Measurements from ENCODE around the gene ZHX3. TPM values are rescaled to one million over a fixed set of nuclear protein-coding genes. Genes with fewer than 3 reads are reported as not detected.

Gene ZHX3
- total and polyA plus RNA-seq, 9 donors, result 5.7 to 11.4 (median 7.8) TPM

DNA sequence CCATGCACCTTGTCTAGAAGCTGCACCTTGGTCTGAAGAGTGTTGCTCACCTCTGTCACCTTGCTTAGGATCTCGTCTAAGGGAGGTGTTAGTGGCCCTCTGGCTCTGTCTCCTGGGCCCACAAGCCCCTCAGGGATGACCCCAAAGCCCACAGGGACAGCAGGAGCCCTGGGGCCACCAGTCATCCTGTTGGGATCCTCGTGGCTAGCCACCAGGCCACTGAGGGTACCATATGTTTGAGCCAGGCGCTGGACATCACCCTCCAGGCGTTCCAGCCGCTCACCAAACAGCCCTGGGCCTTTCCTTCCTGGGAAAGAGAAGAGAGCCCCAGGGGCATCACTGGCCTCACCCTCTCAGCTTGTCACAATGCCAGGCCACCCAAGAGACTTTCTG lies 45.2 kb upstream of the ZHX3 start:
- Histone ChIP-seq H3K4me1 (ENCODE audit: control insufficient read depth, insufficient read depth, low read length) (peaks cover 69% of the 10 kb centered on the region), H3K36me3 (ENCODE audit: control insufficient read depth, insufficient read depth, low read length) (peaks cover 17% of the 10 kb centered on the region), H3K27ac (ENCODE audit: low read length) (no peak overlapping the region), H3K27me3 (ENCODE audit: control insufficient read depth, insufficient read depth, low read length) (peaks cover 26% of the 10 kb centered on the region), H3K9me3 (replicated peaks; ENCODE audit: control insufficient read depth, low read depth, low read length) (no peaks in the 10 kb centered on the region), H3K4me3 (ENCODE audit: low read length) (no peak overlapping the region)
- no peak for DNase-seq
- WGBS (ENCODE audit: insufficient coverage), result 86% methylated on average over 5 of the region's 5 CpGs

DNA sequence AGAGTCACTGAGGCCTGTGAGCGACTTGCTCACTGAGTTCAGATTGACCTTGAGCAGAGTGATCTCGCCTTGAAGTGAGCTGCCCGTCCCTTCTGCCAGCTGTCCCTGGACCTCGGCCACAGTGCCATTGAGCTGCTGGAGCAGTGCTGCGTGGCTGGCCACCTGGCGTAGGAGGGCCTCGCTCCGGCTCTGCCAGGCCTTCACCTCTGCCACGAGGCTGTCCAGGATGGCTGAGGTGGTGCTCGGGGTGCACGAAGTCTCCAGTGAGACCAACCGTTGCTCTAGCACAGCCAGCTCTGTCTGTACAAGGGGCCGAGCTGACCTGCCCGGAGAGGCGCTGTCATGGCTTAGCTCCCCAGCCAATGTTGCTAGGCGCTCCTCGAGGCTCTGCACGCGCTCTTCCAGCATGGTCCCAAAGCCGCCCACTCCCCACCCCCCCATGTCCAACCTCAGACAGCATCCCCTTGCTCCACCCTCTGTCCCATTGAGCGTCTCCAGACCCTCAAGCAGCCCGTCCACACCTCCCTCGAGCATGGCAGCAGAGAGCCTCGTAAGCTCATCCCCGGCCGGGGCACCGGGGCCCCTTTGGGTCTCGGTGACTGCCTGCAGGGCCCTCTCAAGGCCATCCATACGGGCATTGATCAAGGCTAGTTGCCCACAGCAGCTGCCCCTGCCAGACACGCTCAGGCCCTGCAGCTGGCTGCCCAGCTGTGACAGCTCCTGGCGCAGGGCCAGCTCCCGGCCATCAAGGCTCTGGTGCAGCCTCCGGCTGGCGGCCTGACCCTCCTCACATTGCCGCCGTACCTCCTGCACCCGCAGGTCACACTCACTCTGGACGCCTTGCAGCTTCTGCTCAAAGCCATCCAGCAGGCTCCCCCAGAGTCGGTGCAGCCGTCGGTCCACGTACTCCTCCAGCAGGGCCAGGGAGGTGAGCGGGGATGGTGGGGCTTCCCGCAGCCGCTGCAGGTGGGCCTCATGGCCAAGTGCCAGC lies 44.5 kb upstream of the ZHX3 start:
- DNase-seq, result no peak
- no peak overlapping the region for H3K4me3 ChIP-seq (ENCODE audit: low read length)
- peaks cover 17% of the 10 kb centered on the region for H3K36me3 ChIP-seq (ENCODE audit: control insufficient read depth, insufficient read depth, low read length)
- 74% methylated on average over 44 of the region's 45 CpGs for WGBS (ENCODE audit: insufficient coverage)
- H3K4me1 ChIP-seq (ENCODE audit: control insufficient read depth, insufficient read depth, low read length), result peaks cover 71% of the 10 kb centered on the region
- H3K27me3 ChIP-seq (ENCODE audit: control insufficient read depth, insufficient read depth, low read length), result peaks cover 19% of the 10 kb centered on the region
- H3K27ac ChIP-seq (ENCODE audit: low read length), result peak overlapping the region; percentile 20
- no peaks in the 10 kb centered on the region for H3K9me3 ChIP-seq (replicated peaks; ENCODE audit: control insufficient read depth, low read depth, low read length)

DNA sequence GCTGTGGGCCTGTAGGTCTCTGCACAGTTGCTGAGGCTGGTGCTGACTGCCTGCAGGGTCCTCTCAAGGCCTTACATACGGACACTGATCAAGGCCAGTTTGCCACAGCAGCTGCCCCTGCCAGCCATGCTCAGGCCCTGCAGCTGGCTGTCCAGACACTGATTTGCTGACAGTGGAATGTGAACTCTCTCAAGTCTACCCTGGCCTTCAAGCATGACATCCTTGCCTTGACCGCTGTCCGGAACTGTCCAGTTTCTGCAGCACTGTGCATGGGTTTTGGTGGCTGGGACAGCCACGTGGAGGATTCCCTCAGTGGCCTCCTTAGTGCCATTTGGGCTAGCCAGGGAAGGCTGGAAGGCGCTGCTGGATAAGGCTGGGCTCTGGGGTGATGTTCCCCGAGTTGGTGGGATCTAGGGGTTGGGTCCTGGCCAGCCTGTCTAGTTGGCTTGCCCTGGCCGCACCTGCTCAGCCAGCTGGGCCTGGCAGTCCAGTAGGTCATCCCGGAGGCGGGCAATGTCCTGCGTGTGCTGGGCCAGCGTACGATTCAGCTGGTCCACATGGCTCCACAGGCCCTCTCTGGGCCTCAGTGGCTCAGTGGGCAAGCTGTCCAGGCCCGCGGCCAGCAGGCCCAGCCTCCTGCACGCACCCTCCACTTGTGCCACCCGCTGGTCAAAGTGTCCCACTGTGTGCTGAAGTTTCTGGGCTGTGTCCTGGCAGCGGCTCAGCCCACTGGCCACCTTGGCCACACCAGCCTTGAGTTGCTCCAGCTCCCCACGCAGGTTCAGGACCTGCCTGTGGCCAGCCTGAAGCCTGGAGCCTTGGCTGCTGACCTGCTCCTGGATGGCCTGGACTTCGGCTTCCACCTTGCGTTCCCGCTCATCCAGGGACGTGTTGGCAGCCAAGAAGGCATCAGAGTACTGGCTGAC lies 43.6 kb upstream of the ZHX3 start:
- 80% methylated on average over 22 of the region's 22 CpGs for WGBS (ENCODE audit: insufficient coverage)
- Histone ChIP-seq H3K27me3 (ENCODE audit: control insufficient read depth, insufficient read depth, low read length) (peaks cover 16% of the 10 kb centered on the region), H3K27ac (ENCODE audit: low read length) (peak overlapping the region; percentile 51), H3K36me3 (ENCODE audit: control insufficient read depth, insufficient read depth, low read length) (peaks cover 17% of the 10 kb centered on the region), H3K4me3 (ENCODE audit: low read length) (no peak overlapping the region), H3K9me3 (replicated peaks; ENCODE audit: control insufficient read depth, low read depth, low read length) (no peaks in the 10 kb centered on the region), H3K4me1 (ENCODE audit: control insufficient read depth, insufficient read depth, low read length) (peaks cover 68% of the 10 kb centered on the region)
- DNase-seq, result peak; percentile 81

DNA sequence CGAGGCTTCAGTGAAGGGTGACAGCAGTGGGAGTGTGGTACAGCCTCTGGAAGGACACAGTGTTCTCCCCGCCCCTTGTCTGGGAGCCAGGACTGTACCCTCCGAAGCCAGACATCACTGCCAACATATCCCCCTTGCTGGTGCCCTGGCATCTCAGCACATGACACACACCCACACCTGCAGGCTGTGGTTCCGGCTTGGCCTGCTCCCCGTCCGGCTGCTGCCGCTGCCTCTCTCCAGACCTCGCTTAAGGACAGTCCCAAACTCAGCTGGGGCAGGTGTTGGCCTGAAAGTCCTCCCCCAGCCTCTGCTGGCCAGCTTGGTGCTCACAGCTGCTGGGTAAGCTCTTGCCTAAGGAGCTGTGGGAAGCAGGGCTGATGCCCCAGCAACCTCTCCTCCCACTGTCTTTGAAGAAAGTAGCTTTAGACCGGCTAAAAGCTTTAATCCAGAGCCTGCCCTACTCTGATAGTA lies 42.0 kb upstream of the ZHX3 start:
- peaks cover under 1% of the 10 kb centered on the region for H3K27me3 ChIP-seq (ENCODE audit: control insufficient read depth, insufficient read depth, low read length)
- H3K9me3 ChIP-seq (replicated peaks; ENCODE audit: control insufficient read depth, low read depth, low read length), result no peaks in the 10 kb centered on the region
- H3K4me1 ChIP-seq (ENCODE audit: control insufficient read depth, insufficient read depth, low read length), result peaks cover 54% of the 10 kb centered on the region
- 70% methylated on average over 7 of the region's 9 CpGs for WGBS (ENCODE audit: insufficient coverage)
- H3K4me3 ChIP-seq (ENCODE audit: low read length), result no peak overlapping the region
- H3K27ac ChIP-seq (ENCODE audit: low read length), result no peak overlapping the region
- peak; percentile 61 for DNase-seq
- H3K36me3 ChIP-seq (ENCODE audit: control insufficient read depth, insufficient read depth, low read length), result peaks cover 17% of the 10 kb centered on the region

DNA sequence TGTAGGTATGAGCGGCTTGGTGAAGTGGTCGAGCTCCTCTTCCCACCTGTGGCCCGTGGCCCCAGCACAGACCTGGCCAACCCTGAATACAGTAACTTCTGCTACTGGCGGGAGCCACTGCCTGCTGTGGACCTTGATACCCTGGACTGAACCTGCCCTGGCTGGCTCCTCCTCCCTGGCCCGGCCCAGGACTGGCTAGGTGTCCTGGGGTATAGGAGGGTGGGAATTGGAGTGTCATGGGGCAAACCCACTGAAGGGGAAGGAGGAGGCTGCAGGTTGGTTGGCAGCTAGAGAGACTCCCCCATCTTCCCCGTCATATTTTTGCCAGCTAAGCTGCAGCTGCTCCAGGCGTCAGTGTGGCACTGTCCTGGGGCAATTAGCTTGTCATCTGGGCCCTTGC lies 41.2 kb upstream of the ZHX3 start:
- no peak for DNase-seq
- Histone ChIP-seq H3K36me3 (ENCODE audit: control insufficient read depth, insufficient read depth, low read length) (peaks cover 9% of the 10 kb centered on the region), H3K4me1 (ENCODE audit: control insufficient read depth, insufficient read depth, low read length) (peaks cover 54% of the 10 kb centered on the region), H3K4me3 (ENCODE audit: low read length) (no peak overlapping the region), H3K27me3 (ENCODE audit: control insufficient read depth, insufficient read depth, low read length) (no peaks in the 10 kb centered on the region), H3K27ac (ENCODE audit: low read length) (no peak overlapping the region), H3K9me3 (replicated peaks; ENCODE audit: control insufficient read depth, low read depth, low read length) (no peaks in the 10 kb centered on the region)
- WGBS (ENCODE audit: insufficient coverage), result 100% methylated on average over 2 of the region's 7 CpGs

DNA sequence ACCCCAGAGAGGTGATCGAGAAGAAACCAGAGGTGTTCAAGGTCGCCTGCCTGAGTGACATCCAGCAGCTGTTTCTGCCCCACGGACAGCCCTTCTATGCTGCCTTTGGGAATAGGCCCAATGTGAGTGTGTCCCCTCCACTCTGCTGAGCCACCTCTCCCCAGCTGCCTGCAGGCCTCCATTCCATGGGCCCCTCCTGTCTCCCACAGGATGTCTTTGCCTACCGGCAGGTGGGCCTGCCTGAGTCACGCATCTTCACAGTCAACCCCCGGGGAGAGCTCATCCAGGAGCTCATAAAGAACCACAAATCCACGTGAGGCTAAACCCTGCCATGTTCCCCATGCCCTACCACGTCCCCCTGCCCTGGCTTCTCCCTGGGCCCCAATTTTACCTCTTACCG lies 40.7 kb upstream of the ZHX3 start:
- no peak overlapping the region for H3K27ac ChIP-seq (ENCODE audit: low read length)
- 75% methylated on average over 9 of the region's 9 CpGs for WGBS (ENCODE audit: insufficient coverage)
- no peak overlapping the region for H3K4me3 ChIP-seq (ENCODE audit: low read length)
- peaks cover 5% of the 10 kb centered on the region for H3K36me3 ChIP-seq (ENCODE audit: control insufficient read depth, insufficient read depth, low read length)
- DNase-seq, result no peak
- no peaks in the 10 kb centered on the region for H3K9me3 ChIP-seq (replicated peaks; ENCODE audit: control insufficient read depth, low read depth, low read length)
- H3K27me3 ChIP-seq (ENCODE audit: control insufficient read depth, insufficient read depth, low read length), result no peaks in the 10 kb centered on the region
- H3K4me1 ChIP-seq (ENCODE audit: control insufficient read depth, insufficient read depth, low read length), result peaks cover 54% of the 10 kb centered on the region

DNA sequence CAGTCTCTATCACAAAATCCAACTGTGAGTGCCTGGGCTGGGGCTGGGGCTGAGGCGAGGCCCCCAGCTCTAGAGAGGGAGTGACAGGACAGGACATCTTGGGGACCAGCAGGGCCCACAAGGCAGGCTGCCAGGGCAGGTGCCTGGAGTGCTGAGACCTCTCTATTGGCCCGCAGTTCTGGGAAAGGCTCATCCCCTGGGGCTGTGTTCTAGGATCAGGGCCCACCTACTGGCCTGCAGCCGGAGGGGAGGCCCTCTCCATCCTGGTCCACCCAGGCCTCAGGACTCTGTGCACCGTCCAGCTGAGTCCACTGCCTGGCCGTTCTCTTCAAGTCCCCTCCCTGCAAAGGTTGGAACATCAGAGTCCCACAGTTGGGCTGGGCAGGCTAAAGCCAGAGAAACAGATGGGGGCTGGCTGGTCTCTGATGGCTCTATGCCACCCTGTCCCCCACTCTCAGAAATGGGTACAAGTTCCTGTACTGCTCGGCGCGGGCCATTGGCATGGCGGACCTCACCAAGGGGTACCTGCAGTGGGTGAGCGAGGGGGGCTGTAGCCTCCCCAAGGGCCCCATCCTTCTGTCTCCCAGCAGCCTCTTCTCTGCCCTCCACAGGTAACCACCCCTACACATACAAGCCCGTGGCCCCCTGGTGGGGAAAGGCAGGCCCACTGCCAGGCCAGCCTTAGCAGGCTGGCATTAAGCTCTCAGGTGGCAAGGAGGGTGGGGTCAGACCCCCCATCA lies 40.1 kb upstream of the ZHX3 start:
- WGBS (ENCODE audit: insufficient coverage), result 40% methylated on average over 6 of the region's 11 CpGs
- DNase-seq, result peak; percentile 61

DNA sequence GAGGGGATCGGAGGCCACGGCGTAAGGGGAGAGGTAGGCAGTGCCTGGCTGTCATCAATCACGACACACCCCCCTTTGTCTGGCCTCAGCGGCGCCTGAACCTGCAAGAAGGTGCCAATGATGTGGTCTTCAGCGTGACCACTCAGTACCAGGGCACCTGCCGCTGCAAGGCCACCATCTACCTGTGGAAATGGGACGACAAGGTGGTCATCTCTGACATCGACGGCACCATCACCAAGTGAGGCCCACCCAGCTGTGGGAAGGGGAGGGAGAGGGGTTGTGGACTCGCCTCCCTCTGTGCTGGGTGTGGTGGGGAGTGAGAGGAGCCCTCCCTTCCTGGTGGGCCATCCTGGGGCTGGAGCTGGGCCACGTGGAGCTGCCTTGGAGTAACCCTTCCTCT lies 39.4 kb upstream of the ZHX3 start:
- 89% methylated on average over 8 of the region's 13 CpGs for WGBS (ENCODE audit: insufficient coverage)
- H3K36me3 ChIP-seq (ENCODE audit: control insufficient read depth, insufficient read depth, low read length), result no peaks in the 10 kb centered on the region
- no peaks in the 10 kb centered on the region for H3K9me3 ChIP-seq (replicated peaks; ENCODE audit: control insufficient read depth, low read depth, low read length)
- H3K4me1 ChIP-seq (ENCODE audit: control insufficient read depth, insufficient read depth, low read length), result peaks cover 45% of the 10 kb centered on the region
- no peak for DNase-seq
- no peaks in the 10 kb centered on the region for H3K27me3 ChIP-seq (ENCODE audit: control insufficient read depth, insufficient read depth, low read length)
- H3K27ac ChIP-seq (ENCODE audit: low read length), result no peak overlapping the region
- no peak overlapping the region for H3K4me3 ChIP-seq (ENCODE audit: low read length)

More for the DNA sequence above, 40.1 kb upstream of the ZHX3 start:
- no peaks in the 10 kb centered on the region for H3K27me3 ChIP-seq (ENCODE audit: control insufficient read depth, insufficient read depth, low read length)
- H3K4me3 ChIP-seq (ENCODE audit: low read length), result no peak overlapping the region
- peaks cover 1% of the 10 kb centered on the region for H3K36me3 ChIP-seq (ENCODE audit: control insufficient read depth, insufficient read depth, low read length)
- no peak overlapping the region for H3K27ac ChIP-seq (ENCODE audit: low read length)
- no peaks in the 10 kb centered on the region for H3K9me3 ChIP-seq (replicated peaks; ENCODE audit: control insufficient read depth, low read depth, low read length)
- H3K4me1 ChIP-seq (ENCODE audit: control insufficient read depth, insufficient read depth, low read length), result peaks cover 51% of the 10 kb centered on the region

DNA sequence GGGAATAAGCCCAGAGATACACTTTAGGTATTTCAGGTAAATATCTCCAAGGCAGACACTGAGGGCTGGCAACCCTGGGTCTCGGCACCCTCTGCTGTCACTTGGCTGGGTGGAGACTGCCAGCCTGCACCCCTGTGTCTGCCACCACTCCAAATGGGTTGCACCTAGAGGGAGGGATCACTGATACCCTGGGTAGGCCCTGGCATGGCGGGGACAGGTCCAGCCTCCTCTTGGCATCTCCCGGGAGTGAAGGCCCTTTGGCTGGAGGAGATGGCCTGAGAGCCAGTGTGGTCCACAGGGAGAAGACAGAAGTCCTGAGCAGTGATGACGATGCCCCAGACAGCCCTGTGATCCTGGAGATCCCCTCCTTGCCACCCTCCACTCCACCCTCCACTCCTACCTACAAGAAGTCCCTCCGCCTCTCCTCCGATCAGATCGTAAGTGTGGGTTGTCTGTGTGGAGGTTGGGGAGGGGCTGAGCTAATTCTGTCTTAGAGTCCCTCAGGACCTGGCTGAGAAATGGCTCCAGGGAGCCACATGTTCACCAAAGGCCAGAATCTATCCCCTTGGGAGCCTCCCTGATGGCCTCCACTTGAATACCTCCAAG lies 38.2 kb upstream of the ZHX3 start:
- H3K4me1 ChIP-seq (ENCODE audit: control insufficient read depth, insufficient read depth, low read length), result peaks cover 33% of the 10 kb centered on the region
- H3K4me3 ChIP-seq (ENCODE audit: low read length), result no peak overlapping the region
- H3K9me3 ChIP-seq (replicated peaks; ENCODE audit: control insufficient read depth, low read depth, low read length), result no peaks in the 10 kb centered on the region
- H3K27me3 ChIP-seq (ENCODE audit: control insufficient read depth, insufficient read depth, low read length), result no peaks in the 10 kb centered on the region
- no peak for DNase-seq
- no CpG with 5 or more reads among the region's 7 CpGs for WGBS (ENCODE audit: insufficient coverage)
- H3K27ac ChIP-seq (ENCODE audit: low read length), result no peak overlapping the region
- no peaks in the 10 kb centered on the region for H3K36me3 ChIP-seq (ENCODE audit: control insufficient read depth, insufficient read depth, low read length)

Data from muscle of leg (tissue), 11 donors.